HEK293T (cell line): Measurements from ENCODE around the gene LZTS3.

Source experiments
- ARNT ChIP-seq: fragments of 450-650 bp; IDR thresholded peaks from 2 replicates; pipeline ENCODE4 v1.6.1; 2017; ENCODE audit warnings: mild to moderate bottlenecking
- BHLHE40 ChIP-seq: fragments of 450-650 bp; IDR thresholded peaks from 2 replicates; pipeline ENCODE4 v1.6.1; 2016; ENCODE audit warnings: mild to moderate bottlenecking, moderate library complexity, borderline replicate concordance
- ELF4 ChIP-seq: fragments of 450-650 bp; IDR thresholded peaks from 2 replicates; pipeline ENCODE4 v1.6.1; 2017; ENCODE audit warnings: antibody characterized with exemption
- FOXA1 ChIP-seq: fragments of 450-650 bp; IDR thresholded peaks from 2 replicates; pipeline ENCODE4 v1.6.1; 2016; ENCODE audit warnings: mild to moderate bottlenecking
- FOXK2 ChIP-seq: fragments of 450-650 bp; IDR thresholded peaks from 2 replicates; pipeline ENCODE4 v1.6.1; 2016; ENCODE audit warnings: mild to moderate bottlenecking
- FOXM1 ChIP-seq: fragments of 450-650 bp; IDR thresholded peaks from 2 replicates; pipeline ENCODE4 v1.6.1; 2017; ENCODE audit warnings: mild to moderate bottlenecking, borderline replicate concordance
- L3MBTL2 ChIP-seq: fragments of 450-650 bp; conservative IDR thresholded peaks from 2 replicates; pipeline ENCODE4 v1.6.1; 2016; ENCODE audit warnings: mild to moderate bottlenecking
- NFRKB ChIP-seq: fragments of 450-650 bp; IDR thresholded peaks from 2 replicates; pipeline ENCODE4 v1.6.1; 2016; ENCODE audit warnings: mild to moderate bottlenecking, moderate library complexity
- SP1 ChIP-seq: fragments of 450-650 bp; IDR thresholded peaks from 2 replicates; pipeline ENCODE4 v1.6.1; 2017
- SUZ12 ChIP-seq: fragments of 450-650 bp; IDR thresholded peaks from 2 replicates; pipeline ENCODE4 v1.6.1; 2016; ENCODE audit warnings: mild to moderate bottlenecking
- TARDBP ChIP-seq: fragments of 450-650 bp; IDR thresholded peaks from 2 replicates; pipeline ENCODE4 v1.6.1; 2016
- ZNF384 ChIP-seq: fragments of 450-650 bp; IDR thresholded peaks from 2 replicates; pipeline ENCODE4 v1.6.1; 2016
- TF ChIP-seq, protein P1 (sequence below): fragments of 450-650 bp; IDR thresholded peaks from 2 replicates; pipeline ENCODE4 v1.6.1; 2016

DNA sequence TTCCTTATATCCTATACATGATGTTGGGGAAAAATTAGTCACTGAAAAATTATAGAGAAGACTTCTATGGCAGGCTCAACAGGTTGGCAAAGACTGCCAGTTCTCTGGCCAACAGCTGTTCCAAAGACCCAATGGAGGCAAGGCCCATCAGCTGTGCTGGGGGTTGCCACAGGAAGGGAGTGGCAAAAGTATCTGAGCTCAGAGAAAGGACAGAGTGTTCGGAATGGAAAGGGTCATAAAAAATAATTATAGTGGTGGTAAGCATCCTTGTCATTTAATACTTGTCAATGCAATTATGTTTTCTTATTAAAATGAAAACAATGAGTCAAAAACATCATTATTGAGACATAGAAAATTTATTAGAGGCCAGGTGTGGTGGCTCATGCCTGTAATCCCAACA is 49.8 kb downstream of the LZTS3 start:
- TF ChIP-seq NFRKB (no peak), FOXM1 (no peak), SUZ12 (no peak), ELF4 (no peak), TARDBP (no peak), ZNF384 (no peak), L3MBTL2 (no peak), ARNT (no peak), FOXA1 (no peak), FOXK2 (no peak), BHLHE40 (no peak), SP1 (no peak)
- TF ChIP-seq, protein P1, sequence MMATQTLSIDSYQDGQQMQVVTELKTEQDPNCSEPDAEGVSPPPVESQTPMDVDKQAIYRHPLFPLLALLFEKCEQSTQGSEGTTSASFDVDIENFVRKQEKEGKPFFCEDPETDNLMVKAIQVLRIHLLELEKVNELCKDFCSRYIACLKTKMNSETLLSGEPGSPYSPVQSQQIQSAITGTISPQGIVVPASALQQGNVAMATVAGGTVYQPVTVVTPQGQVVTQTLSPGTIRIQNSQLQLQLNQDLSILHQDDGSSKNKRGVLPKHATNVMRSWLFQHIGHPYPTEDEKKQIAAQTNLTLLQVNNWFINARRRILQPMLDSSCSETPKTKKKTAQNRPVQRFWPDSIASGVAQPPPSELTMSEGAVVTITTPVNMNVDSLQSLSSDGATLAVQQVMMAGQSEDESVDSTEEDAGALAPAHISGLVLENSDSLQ: no peak
